ENCODE results near the gene PHKB. TPM values are rescaled to one million over a fixed set of nuclear protein-coding genes. Genes with fewer than 3 reads are reported as not detected.
"Not testable (repeated sequence)": the region's sequence is repeated elsewhere in the genome, so short reads cannot be mapped to it uniquely, and the experiment has no call there.

Gene PHKB
- total and polyA plus RNA-seq, 3 donors from 2014 or later = 66.7 to 168 (median 136) TPM

DNA sequence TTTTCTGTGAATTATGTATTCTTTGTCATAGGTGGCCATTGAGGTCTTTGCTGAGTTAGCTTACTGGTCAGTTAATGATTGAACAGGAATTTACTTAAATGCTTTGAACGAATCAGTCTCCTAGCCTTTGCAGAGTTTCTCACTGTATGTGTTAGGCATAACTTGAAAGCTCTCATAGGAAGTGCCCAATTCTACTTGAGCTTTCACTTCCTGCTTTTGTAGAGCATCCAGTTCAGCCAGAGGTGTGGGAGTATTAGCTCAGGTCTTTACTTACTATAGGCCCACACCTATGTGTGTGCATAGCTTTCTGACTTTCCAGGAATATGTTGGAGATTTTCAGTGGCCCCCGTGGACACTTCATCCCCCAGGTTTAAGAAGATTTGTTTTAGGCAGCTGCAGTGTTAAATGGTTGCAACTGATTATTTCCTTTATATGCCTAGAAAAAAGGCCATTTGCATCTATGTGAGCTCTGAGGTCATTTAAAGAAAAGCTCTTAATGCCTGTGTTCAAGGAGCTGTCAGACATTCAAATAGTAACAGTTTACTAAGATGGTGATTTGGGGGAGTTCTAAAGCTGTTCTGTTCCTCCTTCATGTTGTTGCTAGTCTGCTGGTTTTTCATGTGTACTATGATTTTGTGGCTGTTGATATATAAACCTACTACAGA lies 62.3 kb downstream of the PHKB start:
- 84 to 93% methylated on average over 2 of the region's 2 CpGs for WGBS, 2 donors

DNA sequence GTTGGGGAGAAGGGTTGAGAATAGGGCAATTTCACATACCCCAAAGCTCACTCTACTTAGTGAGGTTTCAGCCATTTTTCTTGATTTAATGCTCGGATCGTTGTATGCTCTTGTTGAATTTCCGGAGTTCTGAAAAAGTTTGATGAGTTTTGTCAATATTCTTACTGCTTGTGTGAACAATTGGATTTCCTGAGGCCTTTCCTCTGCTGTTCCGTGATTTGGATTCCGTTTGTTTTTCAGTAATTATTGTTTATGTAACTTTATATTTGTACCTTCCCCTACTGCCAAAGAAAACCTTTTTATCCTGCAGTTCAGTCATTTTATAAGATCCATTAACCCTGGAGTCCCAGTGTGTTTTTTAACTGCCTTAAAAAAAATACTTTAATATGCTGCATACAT lies 62.9 kb downstream of the PHKB start:
- no peak for TF ChIP-seq POLR2A (IDR thresholded peaks at IDR 0.05)
- TF ChIP-seq, protein P1, sequence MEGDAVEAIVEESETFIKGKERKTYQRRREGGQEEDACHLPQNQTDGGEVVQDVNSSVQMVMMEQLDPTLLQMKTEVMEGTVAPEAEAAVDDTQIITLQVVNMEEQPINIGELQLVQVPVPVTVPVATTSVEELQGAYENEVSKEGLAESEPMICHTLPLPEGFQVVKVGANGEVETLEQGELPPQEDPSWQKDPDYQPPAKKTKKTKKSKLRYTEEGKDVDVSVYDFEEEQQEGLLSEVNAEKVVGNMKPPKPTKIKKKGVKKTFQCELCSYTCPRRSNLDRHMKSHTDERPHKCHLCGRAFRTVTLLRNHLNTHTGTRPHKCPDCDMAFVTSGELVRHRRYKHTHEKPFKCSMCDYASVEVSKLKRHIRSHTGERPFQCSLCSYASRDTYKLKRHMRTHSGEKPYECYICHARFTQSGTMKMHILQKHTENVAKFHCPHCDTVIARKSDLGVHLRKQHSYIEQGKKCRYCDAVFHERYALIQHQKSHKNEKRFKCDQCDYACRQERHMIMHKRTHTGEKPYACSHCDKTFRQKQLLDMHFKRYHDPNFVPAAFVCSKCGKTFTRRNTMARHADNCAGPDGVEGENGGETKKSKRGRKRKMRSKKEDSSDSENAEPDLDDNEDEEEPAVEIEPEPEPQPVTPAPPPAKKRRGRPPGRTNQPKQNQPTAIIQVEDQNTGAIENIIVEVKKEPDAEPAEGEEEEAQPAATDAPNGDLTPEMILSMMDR (IDR thresholded peaks at IDR 0.05) = no peak
- H3K27me3 ChIP-seq = no peaks in the 10 kb centered on the region
- H3K4me1 ChIP-seq = no peaks in the 10 kb centered on the region
- H3K4me3 ChIP-seq = no peak overlapping the region
- H3K9me3 ChIP-seq = no peaks in the 10 kb centered on the region
- DNase-seq = no peak
- no peak overlapping the region for H3K27ac ChIP-seq
- WGBS, 2 donors = 63 to 69% methylated on average over 5 of the region's 5 CpGs
- H3K36me3 ChIP-seq (ENCODE audit: low read depth, missing control alignments) = no peaks in the 10 kb centered on the region
- intact Hi-C loops (cut with DNase I; ENCODE audit: low total_unique reads) = no loop called here

More for the DNA sequence above, 62.3 kb downstream of the PHKB start:
- DNase-seq = no peak
- no peaks in the 10 kb centered on the region for H3K9me3 ChIP-seq
- intact Hi-C loops (cut with DNase I; ENCODE audit: low total_unique reads) = no loop called here
- no peaks in the 10 kb centered on the region for H3K27me3 ChIP-seq
- TF ChIP-seq POLR2A (IDR thresholded peaks at IDR 0.05) = no peak
- TF ChIP-seq, protein P1 (IDR thresholded peaks at IDR 0.05) = no peak
- H3K4me1 ChIP-seq = no peaks in the 10 kb centered on the region
- no peaks in the 10 kb centered on the region for H3K36me3 ChIP-seq (ENCODE audit: low read depth, missing control alignments)
- H3K27ac ChIP-seq = no peak overlapping the region
- no peak overlapping the region for H3K4me3 ChIP-seq

DNA sequence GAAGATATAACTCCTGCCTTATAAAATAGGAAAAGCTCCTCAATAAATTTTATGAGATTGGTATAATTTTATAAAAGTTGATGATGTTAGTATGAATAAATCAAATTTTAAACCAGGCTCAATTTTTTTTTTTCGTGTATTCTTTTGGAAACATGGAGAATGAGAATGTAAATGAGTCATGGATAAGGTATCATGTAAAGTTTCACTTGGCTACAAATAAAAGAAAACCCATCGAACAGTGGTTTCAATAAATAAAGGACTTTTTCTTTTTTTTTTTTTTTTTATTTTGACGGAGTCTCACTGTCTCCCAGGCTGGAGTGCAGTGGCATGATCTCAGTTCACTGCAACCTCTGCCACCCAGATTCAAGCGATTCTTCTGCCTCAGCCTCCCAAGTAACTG lies 67.3 kb downstream of the PHKB start:
- no peak for TF ChIP-seq POLR2A (IDR thresholded peaks at IDR 0.05)
- TF ChIP-seq, protein P1 (IDR thresholded peaks at IDR 0.05) = no peak
- DNase-seq = no peak
- intact Hi-C loops (cut with DNase I; ENCODE audit: low total_unique reads) = no loop called here
- 91 to 94% methylated on average over 4 of the region's 4 CpGs for WGBS, 2 donors
- Histone ChIP-seq H3K36me3 (ENCODE audit: low read depth, missing control alignments) (no peaks in the 10 kb centered on the region), H3K27me3 (no peaks in the 10 kb centered on the region), H3K9me3 (no peaks in the 10 kb centered on the region), H3K4me1 (no peaks in the 10 kb centered on the region), H3K4me3 (no peak overlapping the region), H3K27ac (no peak overlapping the region)

DNA sequence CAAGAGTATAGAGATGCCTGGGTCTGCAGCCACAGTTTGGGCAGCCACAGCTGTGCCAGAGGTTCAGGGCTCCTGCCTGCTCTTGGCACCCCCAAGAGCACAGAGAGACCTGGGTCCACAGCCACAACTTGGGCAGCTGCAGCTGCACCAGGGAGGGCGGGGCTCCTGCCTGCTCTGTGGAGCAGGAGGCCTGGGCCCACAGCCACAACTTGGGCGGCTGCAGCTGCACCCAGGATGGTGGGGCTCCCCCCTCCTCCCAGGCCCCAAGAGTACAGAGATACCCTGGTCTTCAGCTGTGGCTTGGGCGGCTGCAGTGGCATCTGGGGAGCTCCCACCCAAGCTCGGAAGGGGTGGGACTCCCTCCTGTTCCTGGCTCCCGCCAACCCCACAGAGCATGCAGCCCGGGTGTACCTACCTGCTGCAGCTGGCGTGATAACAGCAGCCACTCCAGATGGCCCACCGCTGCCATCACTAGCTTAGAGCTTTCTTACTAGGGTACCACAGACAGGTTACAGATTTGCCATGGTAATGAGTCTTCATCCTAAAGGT lies 72.7 kb downstream of the PHKB start:
- Histone ChIP-seq H3K27ac (no peak overlapping the region), H3K4me3 (no peak overlapping the region), H3K9me3 (no peaks in the 10 kb centered on the region), H3K4me1 (no peaks in the 10 kb centered on the region), H3K36me3 (ENCODE audit: low read depth, missing control alignments) (no peaks in the 10 kb centered on the region), H3K27me3 (no peaks in the 10 kb centered on the region)
- DNase-seq = no peak
- intact Hi-C loops (cut with DNase I; ENCODE audit: low total_unique reads) = no loop called here
- TF ChIP-seq, protein P1 (IDR thresholded peaks at IDR 0.05) = no peak
- no peak for TF ChIP-seq POLR2A (IDR thresholded peaks at IDR 0.05)
- 95 to 100% methylated on average over 1 to 8 of the region's 8 CpGs for WGBS, 2 donors

DNA sequence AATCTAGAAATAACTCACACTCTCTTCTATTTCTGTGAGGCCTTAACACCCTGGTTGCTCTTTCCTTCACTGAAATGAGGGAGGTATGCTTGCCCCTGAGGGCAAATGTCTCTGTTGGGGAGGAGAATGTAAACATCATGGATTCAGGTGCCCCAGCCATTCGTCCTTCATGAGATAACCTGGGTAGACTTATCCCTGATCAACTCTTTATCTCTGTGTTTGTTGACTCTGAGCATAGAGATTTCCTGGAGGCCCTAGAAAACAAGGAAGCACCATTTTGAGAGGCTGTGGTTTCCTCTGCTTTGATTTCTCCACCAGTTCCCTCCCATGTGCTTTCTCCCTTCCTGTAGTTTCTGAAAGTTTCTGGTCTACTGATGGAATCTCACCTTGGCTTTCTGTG lies 77.3 kb downstream of the PHKB start:
- no peaks in the 10 kb centered on the region for H3K27me3 ChIP-seq
- TF ChIP-seq, protein P1 (IDR thresholded peaks at IDR 0.05) = no peak
- TF ChIP-seq POLR2A (IDR thresholded peaks at IDR 0.05) = no peak
- no peaks in the 10 kb centered on the region for H3K9me3 ChIP-seq
- 75 to 82% methylated on average over 1 of the region's 1 CpG for WGBS, 2 donors
- no peak overlapping the region for H3K4me3 ChIP-seq
- intact Hi-C loops (cut with DNase I; ENCODE audit: low total_unique reads) = no loop called here
- H3K4me1 ChIP-seq = no peaks in the 10 kb centered on the region
- H3K36me3 ChIP-seq (ENCODE audit: low read depth, missing control alignments) = no peaks in the 10 kb centered on the region
- no peak for DNase-seq
- no peak overlapping the region for H3K27ac ChIP-seq

DNA sequence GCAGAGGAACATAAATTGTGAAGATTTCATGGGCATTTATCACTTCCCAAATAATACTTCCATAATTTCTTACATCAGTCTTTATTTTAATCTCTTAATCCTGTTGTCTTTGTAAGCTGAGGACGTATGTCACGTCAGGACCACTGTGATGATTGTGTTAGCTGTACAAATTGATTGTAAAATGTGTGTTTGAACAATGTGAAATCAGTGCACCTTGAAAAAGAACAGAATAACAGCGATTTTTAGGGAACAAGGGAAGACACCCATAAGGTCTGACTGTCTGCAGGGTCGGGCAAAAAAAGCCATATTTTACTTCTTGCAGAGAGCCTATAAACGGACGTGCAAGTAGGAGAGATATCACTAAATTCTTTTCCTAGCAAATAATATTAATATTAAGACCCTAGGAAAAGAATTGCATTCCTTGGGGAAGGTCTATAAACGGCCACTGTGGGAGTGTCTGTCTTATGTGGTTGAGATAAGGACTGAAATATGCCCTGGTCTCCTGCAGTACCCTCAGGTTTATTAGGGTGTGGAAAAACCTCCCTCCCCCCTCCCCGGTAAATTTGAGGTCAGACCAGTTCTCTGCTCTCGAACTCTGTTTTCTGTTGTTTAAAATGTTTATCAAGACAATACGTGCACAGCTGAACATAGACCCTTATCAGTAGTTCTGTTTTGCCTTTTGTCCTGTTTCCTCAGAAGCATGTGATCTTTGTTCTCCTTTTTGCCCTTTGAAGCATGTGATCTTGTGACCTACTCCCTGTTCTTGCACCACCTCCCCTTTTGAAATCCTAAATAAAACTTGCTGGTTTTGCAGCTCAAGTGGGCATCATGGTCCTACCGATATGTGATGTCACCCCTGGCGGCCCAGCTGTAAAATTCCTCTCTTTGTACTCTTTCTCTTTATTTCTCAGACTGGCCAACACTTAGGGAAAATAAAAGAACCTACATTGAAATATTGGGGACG lies 78.9 kb downstream of the PHKB start:
- intact Hi-C loops (cut with DNase I; ENCODE audit: low total_unique reads); H3K36me3 ChIP-seq (ENCODE audit: low read depth, missing control alignments); H3K27ac ChIP-seq; DNase-seq; H3K4me3 ChIP-seq; H3K27me3 ChIP-seq; H3K4me1 ChIP-seq; H3K9me3 ChIP-seq: not testable (repeated sequence)
- 88 to 92% methylated on average over 13 of the region's 13 CpGs for WGBS, 2 donors
